Effector memory CD8-positive, alpha-beta T cell (primary cell): Measurements from ENCODE around the gene NDUFB11.

Source experiments
- ATAC-seq: fragments of 150-1000 bp; cut with Tn5 transposase; replicated peaks from 2 replicates; pipeline ENCODE4 v1.10.0; 2021; ENCODE audit warnings: mild to moderate bottlenecking, moderate library complexity
- DNase-seq, 3 experiments: peaks; one replicate each; pipeline ENCODE4 v3.0.0; 2021
- H3K27ac Mint-ChIP-seq, 2 donors: one replicate each; pipeline ENCODE4 v1.8.0; 2022; ENCODE audit warnings: mild to moderate bottlenecking in 2 of 2, mixed read lengths in 2 of 2, moderate library complexity in 2 of 2
- H3K27me3 Mint-ChIP-seq, 2 donors: one replicate each; pipeline ENCODE4 v1.8.0; 2022; ENCODE audit warnings: mixed read lengths in 2 of 2
- H3K36me3 Mint-ChIP-seq: one replicate; pipeline ENCODE4 v1.8.0; 2022; ENCODE audit warnings: mild to moderate bottlenecking, moderate library complexity, mixed read lengths; ENCODE audit not compliant: insufficient read depth
- H3K4me1 Mint-ChIP-seq, 2 donors: one replicate each; pipeline ENCODE4 v1.8.0; 2022; ENCODE audit warnings: low read depth in 2 of 2, mixed read lengths in 2 of 2
- H3K4me3 Mint-ChIP-seq, 2 donors: one replicate each; pipeline ENCODE4 v1.8.0; 2022; ENCODE audit warnings: mild to moderate bottlenecking in 2 of 2, mixed read lengths in 2 of 2, moderate library complexity in 2 of 2
- H3K9me3 Mint-ChIP-seq, 2 donors: one replicate each; pipeline ENCODE4 v1.8.0; 2022; ENCODE audit warnings: mixed read lengths in 2 of 2

The NDUFB11 gene

GRCh38 chrX:47181301-47181700 is 36.8 kb upstream of the NDUFB11 start:
- H3K27me3 Mint-ChIP-seq, result no peaks in the 10 kb centered on the region
- no peaks in the 10 kb centered on the region for H3K9me3 Mint-ChIP-seq
- DNase-seq, result no peak
- H3K36me3 Mint-ChIP-seq, result peaks cover 62% of the 10 kb centered on the region
- peak overlapping the region in 1 of 2 donors; percentile 49 for H3K27ac Mint-ChIP-seq
- no peak overlapping the region for H3K4me3 Mint-ChIP-seq
- no peaks in the 10 kb centered on the region for H3K4me1 Mint-ChIP-seq
- no peak for ATAC-seq

DNA sequence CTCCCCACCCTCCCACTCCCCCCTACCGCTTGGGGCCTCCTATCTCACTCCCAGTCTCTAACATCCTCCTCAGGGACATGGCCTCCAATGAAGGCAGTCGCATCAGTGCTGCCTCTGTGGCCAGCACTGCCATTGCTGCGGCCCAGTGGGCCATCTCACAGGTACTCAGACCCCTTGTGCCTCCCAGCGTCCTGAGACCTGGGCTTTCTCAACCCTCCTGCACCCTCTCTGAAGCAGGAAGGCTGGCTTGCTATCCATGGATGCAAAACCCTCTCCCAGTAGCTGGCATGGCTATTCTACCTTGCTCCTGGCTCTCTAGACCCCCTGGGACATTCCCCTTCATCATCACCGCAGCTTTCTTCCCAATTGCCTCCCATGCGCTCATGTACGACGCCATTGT is 35.8 kb upstream of the NDUFB11 start:
- Mint-ChIP-seq H3K4me1 (no peaks in the 10 kb centered on the region), H3K27me3 (no peaks in the 10 kb centered on the region), H3K4me3 (no peak overlapping the region), H3K27ac (no peak overlapping the region), H3K9me3 (no peaks in the 10 kb centered on the region), H3K36me3 (peaks cover 56% of the 10 kb centered on the region)
- ATAC-seq, result no peak
- no peak for DNase-seq

DNA sequence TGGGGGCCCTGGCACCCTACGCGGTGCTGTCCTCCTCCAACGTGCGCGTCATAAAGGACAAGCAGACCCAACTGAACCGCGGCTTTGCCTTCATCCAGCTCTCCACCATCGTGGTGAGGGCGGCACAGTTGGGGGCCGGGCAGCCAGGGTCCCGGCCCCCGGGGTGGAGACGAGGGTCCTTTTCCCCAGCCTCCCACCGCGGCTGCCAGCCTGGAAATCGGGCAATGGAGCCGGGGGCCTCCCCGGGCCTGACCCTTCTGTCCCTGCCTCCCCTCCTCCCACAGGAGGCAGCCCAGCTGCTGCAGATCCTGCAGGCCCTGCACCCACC is 35.4 kb upstream of the NDUFB11 start:
- no peak for ATAC-seq
- Mint-ChIP-seq H3K4me1 (no peaks in the 10 kb centered on the region), H3K27ac (no peak overlapping the region)

DNA sequence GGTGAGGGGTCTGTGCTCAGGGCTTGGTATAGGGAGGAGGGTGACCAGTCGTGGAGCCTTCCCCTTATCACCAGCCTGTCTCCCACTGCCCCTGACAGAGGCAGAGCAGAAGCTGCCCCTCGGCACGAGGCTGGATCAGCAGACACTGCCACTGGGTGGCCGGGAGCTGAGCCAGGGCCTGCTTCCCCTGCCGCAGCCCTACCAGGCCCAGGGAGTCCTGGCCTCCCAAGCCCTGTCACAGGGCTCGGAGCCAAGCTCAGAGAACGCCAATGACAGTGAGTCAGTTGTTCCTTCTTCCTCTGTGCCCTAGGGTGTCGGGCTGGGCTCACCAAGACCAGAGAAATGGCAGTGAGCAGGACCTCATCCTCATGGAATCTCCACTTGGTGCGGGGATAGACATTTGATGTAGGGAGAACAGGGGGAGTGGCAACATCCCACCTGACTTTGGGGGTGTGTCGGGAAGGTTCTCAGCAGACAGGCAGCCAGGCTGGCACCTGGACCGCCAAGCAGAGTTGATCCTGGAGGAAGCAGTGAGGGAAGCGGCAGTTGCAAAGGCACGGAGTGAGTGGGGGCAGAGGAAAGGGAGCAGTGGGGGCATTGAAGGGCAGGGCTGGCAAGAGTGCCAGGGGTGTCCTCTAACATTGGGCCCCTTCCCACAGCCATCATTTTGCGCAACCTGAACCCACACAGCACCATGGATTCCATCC is 34.9 kb upstream of the NDUFB11 start:
- Mint-ChIP-seq H3K36me3 (peaks cover 55% of the 10 kb centered on the region), H3K9me3 (no peaks in the 10 kb centered on the region), H3K27ac (no peak overlapping the region), H3K27me3 (no peaks in the 10 kb centered on the region), H3K4me3 (no peak overlapping the region), H3K4me1 (no peaks in the 10 kb centered on the region)
- no peak for ATAC-seq
- DNase-seq, result no peak

More for the DNA sequence above, 35.4 kb upstream of the NDUFB11 start:
- Mint-ChIP-seq H3K9me3 (no peaks in the 10 kb centered on the region), H3K36me3 (peaks cover 53% of the 10 kb centered on the region), H3K4me3 (no peak overlapping the region), H3K27me3 (no peaks in the 10 kb centered on the region)
- no peak for DNase-seq

- H3K4me1 Mint-ChIP-seq, result no peaks in the 10 kb centered on the region
- H3K27ac Mint-ChIP-seq, result peak overlapping the region; percentile 82 to 87
- no peaks in the 10 kb centered on the region for H3K9me3 Mint-ChIP-seq
- peaks cover 55% of the 10 kb centered on the region for H3K36me3 Mint-ChIP-seq
- no peak for DNase-seq
- H3K4me3 Mint-ChIP-seq, result no peak overlapping the region
- no peak for ATAC-seq
- H3K27me3 Mint-ChIP-seq, result no peaks in the 10 kb centered on the region
Measured at GRCh38 chrX:47178337-47178736, 33.8 kb upstream of the NDUFB11 start.

GRCh38 chrX:47177079-47177478 is 32.6 kb upstream of the NDUFB11 start:
- no peak overlapping the region for H3K4me3 Mint-ChIP-seq
- H3K9me3 Mint-ChIP-seq, result no peaks in the 10 kb centered on the region
- no peaks in the 10 kb centered on the region for H3K4me1 Mint-ChIP-seq
- ATAC-seq (no peak), DNase-seq (no peak)
- H3K27ac Mint-ChIP-seq, result no peak overlapping the region
- no peaks in the 10 kb centered on the region for H3K27me3 Mint-ChIP-seq
- H3K36me3 Mint-ChIP-seq, result peaks cover 50% of the 10 kb centered on the region

DNA sequence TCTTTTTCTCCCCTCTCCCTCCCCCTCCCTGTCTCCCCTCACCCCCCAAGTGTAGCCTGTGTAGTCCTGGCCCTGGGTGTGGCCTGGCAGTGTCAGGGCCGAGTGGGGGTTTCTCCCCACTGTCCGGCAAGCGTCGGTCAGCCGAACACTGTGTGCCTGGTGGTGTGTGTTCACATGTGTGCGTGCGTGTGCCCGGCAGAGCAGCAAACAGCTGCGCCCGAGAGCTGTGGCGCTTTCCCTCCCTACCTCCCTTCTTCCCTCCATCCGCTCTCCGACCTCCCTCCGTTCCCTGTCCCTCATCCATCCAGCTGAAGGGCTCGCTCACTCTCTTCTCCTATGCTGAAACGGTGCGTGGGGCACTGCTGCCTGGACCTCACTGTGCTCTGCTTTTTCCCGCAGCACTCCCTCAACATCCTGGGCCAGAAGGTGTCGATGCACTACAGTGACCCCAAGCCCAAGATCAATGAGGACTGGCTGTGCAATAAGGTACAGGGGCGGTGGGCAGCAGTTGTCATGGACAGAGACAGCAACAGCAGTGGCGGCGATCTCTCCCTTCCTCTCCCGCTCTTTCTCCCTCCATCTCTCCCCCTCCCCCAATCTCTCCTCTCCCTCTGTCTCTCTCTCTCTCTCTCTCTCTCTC is 31.7 kb upstream of the NDUFB11 start:
- H3K9me3 Mint-ChIP-seq, result no peaks in the 10 kb centered on the region
- DNase-seq, result no peak
- no peaks in the 10 kb centered on the region for H3K4me1 Mint-ChIP-seq
- peaks cover 49% of the 10 kb centered on the region for H3K36me3 Mint-ChIP-seq
- no peak overlapping the region for H3K4me3 Mint-ChIP-seq
- no peaks in the 10 kb centered on the region for H3K27me3 Mint-ChIP-seq
- ATAC-seq, result no peak
- H3K27ac Mint-ChIP-seq, result no peak overlapping the region

DNA sequence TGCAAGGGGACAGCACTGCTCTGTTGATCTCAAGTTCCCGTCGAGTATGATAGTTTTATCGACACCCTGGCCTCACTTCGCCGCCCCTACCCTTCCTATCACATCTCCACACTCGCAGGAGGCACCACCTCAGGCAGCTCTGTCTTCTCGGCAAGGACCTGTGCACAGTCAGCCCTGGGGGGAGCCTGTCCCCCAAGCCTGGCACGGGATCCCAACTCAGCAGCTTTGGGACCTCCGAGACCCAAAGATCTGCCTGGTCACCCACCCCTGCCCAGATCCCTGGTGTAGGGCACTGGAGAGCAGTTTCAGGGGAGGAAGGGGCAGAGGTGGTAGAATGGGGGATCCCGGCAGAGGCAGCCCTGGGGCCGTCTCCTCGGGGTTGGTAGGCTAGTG is 31.1 kb upstream of the NDUFB11 start:
- no peak overlapping the region for H3K4me3 Mint-ChIP-seq
- H3K27me3 Mint-ChIP-seq, result no peaks in the 10 kb centered on the region
- DNase-seq (no peak), ATAC-seq (no peak)
- no peaks in the 10 kb centered on the region for H3K4me1 Mint-ChIP-seq
- no peak overlapping the region for H3K27ac Mint-ChIP-seq
- H3K36me3 Mint-ChIP-seq, result peaks cover 47% of the 10 kb centered on the region
- H3K9me3 Mint-ChIP-seq, result no peaks in the 10 kb centered on the region

- peaks cover 49% of the 10 kb centered on the region for H3K36me3 Mint-ChIP-seq
- no peaks in the 10 kb centered on the region for H3K4me1 Mint-ChIP-seq
- H3K27ac Mint-ChIP-seq, result no peak overlapping the region
- DNase-seq (no peak), ATAC-seq (no peak)
- no peaks in the 10 kb centered on the region for H3K9me3 Mint-ChIP-seq
- no peaks in the 10 kb centered on the region for H3K27me3 Mint-ChIP-seq
- no peak overlapping the region for H3K4me3 Mint-ChIP-seq
Measured at GRCh38 chrX:47174846-47175587, 30.5 kb upstream of the NDUFB11 start.

- Mint-ChIP-seq H3K9me3 (no peaks in the 10 kb centered on the region), H3K27ac (peak overlapping the region in 1 of 2 donors; percentile 17), H3K27me3 (no peaks in the 10 kb centered on the region), H3K4me3 (no peak overlapping the region), H3K4me1 (no peaks in the 10 kb centered on the region), H3K36me3 (peaks cover 50% of the 10 kb centered on the region)
- DNase-seq, result no peak
- ATAC-seq, result no peak
Measured at GRCh38 chrX:47174376-47174775, 29.9 kb upstream of the NDUFB11 start.

DNA sequence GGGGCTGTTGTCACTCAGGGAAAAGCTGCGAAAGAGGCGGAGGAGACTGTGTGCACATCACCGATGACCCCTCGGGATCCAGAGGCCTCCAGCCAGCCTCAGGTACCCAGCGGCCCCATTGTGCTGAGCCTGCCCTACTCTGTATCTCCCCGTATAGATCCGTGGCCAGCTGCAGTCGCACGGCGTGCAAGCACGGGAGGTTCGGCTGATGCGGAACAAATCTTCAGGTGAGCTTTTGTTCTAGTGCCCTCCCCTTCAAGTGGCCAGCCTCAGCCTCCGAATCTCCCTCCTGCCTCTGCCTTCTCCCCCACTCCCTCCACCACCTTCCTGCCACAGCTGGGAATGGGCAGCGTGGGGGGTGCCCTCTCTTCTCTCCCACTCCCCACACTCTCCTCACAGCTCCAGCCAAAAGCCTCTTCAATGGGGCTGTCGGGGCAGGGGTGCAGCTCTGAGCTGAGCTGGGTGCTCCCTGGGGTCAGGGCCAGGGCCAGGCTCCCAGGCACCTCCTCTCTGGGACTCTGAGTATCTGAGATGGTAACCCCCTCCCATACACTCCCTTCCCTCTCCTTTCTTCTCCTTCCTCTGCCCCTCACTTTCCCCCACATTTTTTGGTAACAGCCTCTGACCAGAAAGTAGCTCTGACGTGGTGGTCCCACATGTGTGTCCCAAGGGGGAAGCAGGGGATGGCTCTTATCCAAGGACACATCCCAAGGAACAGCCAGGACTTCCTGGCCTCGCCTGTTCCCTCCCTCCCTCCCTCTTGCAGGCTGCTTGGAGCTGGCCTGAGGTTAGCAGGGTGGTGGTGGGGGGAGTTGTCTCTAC is 28.7 kb upstream of the NDUFB11 start:
- Mint-ChIP-seq H3K36me3 (peaks cover 43% of the 10 kb centered on the region), H3K27me3 (no peaks in the 10 kb centered on the region), H3K4me3 (no peak overlapping the region), H3K27ac (peak overlapping the region in 1 of 2 donors; percentile 73), H3K4me1 (peaks cover 0 to 5% of the 10 kb centered on the region in 2 donors), H3K9me3 (no peaks in the 10 kb centered on the region)
- no peak for DNase-seq
- ATAC-seq, result no peak

DNA sequence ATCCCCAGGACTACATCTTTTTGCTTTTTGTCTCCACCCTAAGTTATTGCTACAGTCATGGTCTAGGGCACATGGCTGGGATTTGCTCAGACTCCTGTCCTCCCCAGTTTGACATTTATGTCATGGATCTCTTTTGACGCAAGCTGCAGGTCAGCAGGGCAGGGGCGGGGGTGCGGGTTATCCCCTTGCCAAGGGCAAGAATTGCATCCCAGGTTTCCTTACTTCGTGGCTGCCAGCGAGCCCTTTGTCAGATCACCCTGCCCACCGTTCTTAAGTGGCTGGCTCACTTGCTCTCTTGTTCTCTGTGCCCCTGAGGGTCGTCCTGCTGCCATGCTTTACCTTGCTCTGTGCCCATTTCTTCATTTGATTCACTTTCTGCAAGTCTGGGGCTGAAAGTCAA is 28.0 kb upstream of the NDUFB11 start:
- Mint-ChIP-seq H3K36me3 (peaks cover 36% of the 10 kb centered on the region), H3K27ac (no peak overlapping the region), H3K9me3 (no peaks in the 10 kb centered on the region), H3K4me3 (no peak overlapping the region), H3K4me1 (peaks cover 4 to 5% of the 10 kb centered on the region in 2 donors), H3K27me3 (no peaks in the 10 kb centered on the region)
- DNase-seq, result no peak
- ATAC-seq, result no peak

DNA sequence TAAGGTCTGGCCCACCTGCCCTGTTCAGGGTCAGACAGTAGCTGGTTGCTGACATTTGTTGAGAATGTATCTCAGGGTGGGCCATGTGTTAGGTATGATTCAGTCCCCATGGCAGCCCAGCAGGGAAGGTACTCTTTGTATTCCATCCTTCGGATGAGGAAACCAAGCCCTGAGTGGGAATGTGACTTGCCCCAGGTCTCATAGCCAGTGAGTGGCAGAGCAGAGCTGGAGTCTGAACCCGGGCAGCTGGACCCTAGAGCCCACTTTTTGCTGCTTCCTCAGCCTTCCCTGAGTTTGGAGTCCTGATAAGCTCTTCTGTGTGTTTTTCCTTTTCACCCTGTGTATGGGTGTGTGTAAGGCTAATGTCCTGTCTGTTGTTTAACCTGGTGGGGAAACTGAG is 27.5 kb upstream of the NDUFB11 start:
- no peak for DNase-seq
- no peak overlapping the region for H3K4me3 Mint-ChIP-seq
- H3K36me3 Mint-ChIP-seq, result peaks cover 33% of the 10 kb centered on the region
- peaks cover 4 to 5% of the 10 kb centered on the region in 2 donors for H3K4me1 Mint-ChIP-seq
- no peaks in the 10 kb centered on the region for H3K27me3 Mint-ChIP-seq
- no peaks in the 10 kb centered on the region for H3K9me3 Mint-ChIP-seq
- no peak overlapping the region for H3K27ac Mint-ChIP-seq
- ATAC-seq, result no peak
